ENCODE data around the gene COMMD8. TPM values are rescaled to one million over a fixed set of nuclear protein-coding genes. Genes with fewer than 3 reads are reported as not detected.

Gene COMMD8
- total RNA-seq, 2 experiments from 2014 or later = 4.4 to 5.4 TPM

- Mint-ChIP-seq H3K27ac (no peak overlapping the region), H3K9me3 (no peaks in the 10 kb centered on the region), H3K4me1 (ENCODE audit: low read depth) (no peaks in the 10 kb centered on the region), H3K27me3 (no peaks in the 10 kb centered on the region), H3K4me3 (no peak overlapping the region), H3K36me3 (ENCODE audit: low read depth) (no peaks in the 10 kb centered on the region)
- ATAC-seq (ENCODE audit: poor library complexity) (no peak), DNase-seq (no peak)
- Histone ChIP-seq H3K27me3 (ENCODE audit: control insufficient read depth in 1 of 2, insufficient read depth in 2 of 2, low read length in 2 of 2) (no peaks in the 10 kb centered on the region), H3K4me3 (ENCODE audit: low read length) (no peak overlapping the region), H3K4me1 (ENCODE audit: insufficient read depth, low read length) (no peaks in the 10 kb centered on the region), H3K36me3 (ENCODE audit: insufficient read depth, low read length) (no peaks in the 10 kb centered on the region), H3K27ac (ENCODE audit: low read depth in 1 of 2, low read length in 2 of 2) (no peak overlapping the region), H3K9me3 (ENCODE audit: control insufficient read depth in 1 of 2, insufficient read depth in 1 of 2, low read length in 2 of 2) (no peaks in the 10 kb centered on the region)
- TF ChIP-seq, protein P1, sequence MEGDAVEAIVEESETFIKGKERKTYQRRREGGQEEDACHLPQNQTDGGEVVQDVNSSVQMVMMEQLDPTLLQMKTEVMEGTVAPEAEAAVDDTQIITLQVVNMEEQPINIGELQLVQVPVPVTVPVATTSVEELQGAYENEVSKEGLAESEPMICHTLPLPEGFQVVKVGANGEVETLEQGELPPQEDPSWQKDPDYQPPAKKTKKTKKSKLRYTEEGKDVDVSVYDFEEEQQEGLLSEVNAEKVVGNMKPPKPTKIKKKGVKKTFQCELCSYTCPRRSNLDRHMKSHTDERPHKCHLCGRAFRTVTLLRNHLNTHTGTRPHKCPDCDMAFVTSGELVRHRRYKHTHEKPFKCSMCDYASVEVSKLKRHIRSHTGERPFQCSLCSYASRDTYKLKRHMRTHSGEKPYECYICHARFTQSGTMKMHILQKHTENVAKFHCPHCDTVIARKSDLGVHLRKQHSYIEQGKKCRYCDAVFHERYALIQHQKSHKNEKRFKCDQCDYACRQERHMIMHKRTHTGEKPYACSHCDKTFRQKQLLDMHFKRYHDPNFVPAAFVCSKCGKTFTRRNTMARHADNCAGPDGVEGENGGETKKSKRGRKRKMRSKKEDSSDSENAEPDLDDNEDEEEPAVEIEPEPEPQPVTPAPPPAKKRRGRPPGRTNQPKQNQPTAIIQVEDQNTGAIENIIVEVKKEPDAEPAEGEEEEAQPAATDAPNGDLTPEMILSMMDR (IDR thresholded peaks at IDR 0.05) = no peak
- ChIA-PET CTCF (interaction anchor here (1.4 kb wide), 1 partner anchor 12 kb away, joined by 4 read pairs; the partner anchor contains the start of gene COMMD8), POLR2A (interaction anchor here (1.0 kb wide), 1 partner anchor 10 kb away, joined by 6 read pairs; the partner anchor contains the start of gene ATP10D)
- intact Hi-C loops (cut with DNase I, micrococcal nuclease) = no loop called here
These were observed 11.9 kb upstream of the COMMD8 start for GRCh38 chr4:47475411-47475810.

GRCh38 chr4:47474799-47475198, 11.3 kb upstream of the COMMD8 start:
- Histone ChIP-seq H3K4me3 (ENCODE audit: low read length) (no peak overlapping the region), H3K27me3 (ENCODE audit: control insufficient read depth in 1 of 2, insufficient read depth in 2 of 2, low read length in 2 of 2) (no peaks in the 10 kb centered on the region), H3K27ac (ENCODE audit: low read depth in 1 of 2, low read length in 2 of 2) (no peak overlapping the region), H3K9me3 (ENCODE audit: control insufficient read depth in 1 of 2, insufficient read depth in 1 of 2, low read length in 2 of 2) (no peaks in the 10 kb centered on the region), H3K4me1 (ENCODE audit: insufficient read depth, low read length) (no peaks in the 10 kb centered on the region), H3K36me3 (ENCODE audit: insufficient read depth, low read length) (no peaks in the 10 kb centered on the region)
- intact Hi-C loops (cut with DNase I, micrococcal nuclease) = no loop called here
- ATAC-seq (ENCODE audit: poor library complexity) (no peak), DNase-seq (no peak)
- Mint-ChIP-seq H3K4me1 (ENCODE audit: low read depth) (no peaks in the 10 kb centered on the region), H3K27ac (no peak overlapping the region), H3K36me3 (ENCODE audit: low read depth) (no peaks in the 10 kb centered on the region), H3K9me3 (no peaks in the 10 kb centered on the region), H3K4me3 (no peak overlapping the region), H3K27me3 (no peaks in the 10 kb centered on the region)
- TF ChIP-seq, protein P1 (IDR thresholded peaks at IDR 0.05) = no peak
- ChIA-PET POLR2A (interaction anchor here (1.0 kb wide), 1 partner anchor 10 kb away, joined by 6 read pairs; the partner anchor contains the start of gene ATP10D), CTCF (interaction anchor here (1.4 kb wide), 1 partner anchor 12 kb away, joined by 4 read pairs; the partner anchor contains the start of gene COMMD8)

DNA sequence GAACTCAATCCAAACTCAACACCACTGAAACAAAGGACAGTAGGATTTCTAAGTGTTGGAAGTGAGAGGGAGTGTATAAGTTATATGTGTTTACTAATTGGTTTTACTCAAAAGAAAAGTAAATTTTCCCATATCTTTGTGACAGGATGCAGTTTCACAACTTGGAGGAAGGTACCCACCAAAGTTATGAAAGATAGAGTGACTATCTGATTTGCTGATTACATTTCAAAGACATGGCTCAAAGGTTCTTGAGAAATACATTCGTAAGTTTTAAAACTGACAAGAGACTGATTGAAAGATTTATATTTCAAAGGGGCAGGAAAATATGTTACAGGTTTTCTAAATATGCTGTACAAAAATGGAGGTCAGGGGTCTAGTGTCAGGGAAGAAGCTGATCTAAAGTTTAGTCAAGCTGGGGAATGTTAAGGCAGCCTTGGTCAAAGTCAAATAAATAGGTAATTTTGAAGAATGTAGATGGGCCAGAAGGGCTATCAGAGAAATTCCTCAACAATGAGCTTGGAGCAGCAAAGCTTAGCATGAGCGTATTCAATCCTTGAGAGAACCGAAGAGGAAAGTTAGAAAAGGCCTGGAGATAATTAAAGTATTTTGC, 9.7 kb upstream of the COMMD8 start:
- ATAC-seq (ENCODE audit: poor library complexity) (no peak), DNase-seq (no peak)
- H3K36me3 Mint-ChIP-seq (ENCODE audit: low read depth) = no peaks in the 10 kb centered on the region
- H3K27ac Mint-ChIP-seq = no peak overlapping the region
- Histone ChIP-seq H3K27me3 (ENCODE audit: control insufficient read depth in 1 of 2, insufficient read depth in 2 of 2, low read length in 2 of 2) (peaks cover 0 to 3% of the 10 kb centered on the region in 2 experiments), H3K4me3 (ENCODE audit: low read length) (no peak overlapping the region), H3K9me3 (ENCODE audit: control insufficient read depth in 1 of 2, insufficient read depth in 1 of 2, low read length in 2 of 2) (no peaks in the 10 kb centered on the region), H3K36me3 (ENCODE audit: insufficient read depth, low read length) (no peaks in the 10 kb centered on the region), H3K27ac (ENCODE audit: low read depth in 1 of 2, low read length in 2 of 2) (no peak overlapping the region), H3K4me1 (ENCODE audit: insufficient read depth, low read length) (no peaks in the 10 kb centered on the region)
- intact Hi-C loops (cut with DNase I, micrococcal nuclease) = no loop called here
- TF ChIP-seq, protein P1 (IDR thresholded peaks at IDR 0.05) = no peak
- ChIA-PET POLR2A (interaction anchor here (3.3 kb wide), 1 partner anchor 11 kb away, joined by 12 read pairs; the partner anchor contains the start of gene ATP10D), CTCF (interaction anchor here (0.7 kb wide), 1 partner anchor 658 kb away, joined by 3 read pairs; no protein-coding TSS in a partner anchor)
- H3K4me1 Mint-ChIP-seq (ENCODE audit: low read depth) = no peaks in the 10 kb centered on the region
- H3K4me3 Mint-ChIP-seq = no peak overlapping the region
- no peaks in the 10 kb centered on the region for H3K9me3 Mint-ChIP-seq
- peaks cover 6% of the 10 kb centered on the region for H3K27me3 Mint-ChIP-seq
